Smooth muscle cell of the coronary artery (primary cell): ENCODE data around the gene CSTF2. TPM values are rescaled to one million over a fixed set of nuclear protein-coding genes. Genes with fewer than 3 reads are reported as not detected.

ENCODE experiments used
- total RNA-seq: library from RNA; depleted of rRNA; stranded (reverse); fragments of >200 nt; gene quantifications from 2 replicates; pipeline ENCODE4 v1.2.3, GENCODE V29; 2014; ENCODE audit warnings: low replicate concordance

Gene CSTF2
- 8.2 and 15.6 TPM in 2 replicates for total RNA-seq

GRCh38 chrX:100819837-100820666, at the start of gene CSTF2:
CSTF2 (plus strand) TSS chrX:100820391; CDS start chrX:100820417, 26 bp downstream.

GRCh38 chrX:100874325-100874724, 54.1 kb downstream of the CSTF2 start, which contains the start of gene NOX1:
NOX1 (minus strand) TSS chrX:100874359; CDS start chrX:100874139, 220 bp downstream.

Other genes with a start within 250 kb of the CSTF2 start
- not detected in 2 replicates for gene TNMD, start 235.5 kb upstream of the CSTF2 start, total RNA-seq
- 19.9 and 32.2 TPM in 2 replicates for gene TSPAN6, start 183.6 kb upstream of the CSTF2 start, total RNA-seq
- gene SRPX2, start 176.2 kb upstream of the CSTF2 start, total RNA-seq: 42.6 and 70.9 TPM in 2 replicates
- gene SYTL4, start 88.3 kb upstream of the CSTF2 start, total RNA-seq: 1.7 and 20.6 TPM in 2 replicates
- gene NOX1, start 54.0 kb downstream of the CSTF2 start, total RNA-seq: not detected in 2 replicates
- 0.12 and 0.60 TPM in 2 replicates for gene XKRX, start 108.5 kb downstream of the CSTF2 start, total RNA-seq
- gene ARL13A, start 149.3 kb downstream of the CSTF2 start, total RNA-seq: not detected in 2 replicates
- gene TRMT2B, start 231.7 kb downstream of the CSTF2 start, total RNA-seq: 6.3 and 13.7 TPM in 2 replicates